ENCODE data around the gene CDKN2B. TPM values are rescaled to one million over a fixed set of nuclear protein-coding genes. Genes with fewer than 3 reads are reported as not detected.

Gene CDKN2B
- total RNA-seq, 1 experiment from 2014 or later = 9.8 TPM

DNA sequence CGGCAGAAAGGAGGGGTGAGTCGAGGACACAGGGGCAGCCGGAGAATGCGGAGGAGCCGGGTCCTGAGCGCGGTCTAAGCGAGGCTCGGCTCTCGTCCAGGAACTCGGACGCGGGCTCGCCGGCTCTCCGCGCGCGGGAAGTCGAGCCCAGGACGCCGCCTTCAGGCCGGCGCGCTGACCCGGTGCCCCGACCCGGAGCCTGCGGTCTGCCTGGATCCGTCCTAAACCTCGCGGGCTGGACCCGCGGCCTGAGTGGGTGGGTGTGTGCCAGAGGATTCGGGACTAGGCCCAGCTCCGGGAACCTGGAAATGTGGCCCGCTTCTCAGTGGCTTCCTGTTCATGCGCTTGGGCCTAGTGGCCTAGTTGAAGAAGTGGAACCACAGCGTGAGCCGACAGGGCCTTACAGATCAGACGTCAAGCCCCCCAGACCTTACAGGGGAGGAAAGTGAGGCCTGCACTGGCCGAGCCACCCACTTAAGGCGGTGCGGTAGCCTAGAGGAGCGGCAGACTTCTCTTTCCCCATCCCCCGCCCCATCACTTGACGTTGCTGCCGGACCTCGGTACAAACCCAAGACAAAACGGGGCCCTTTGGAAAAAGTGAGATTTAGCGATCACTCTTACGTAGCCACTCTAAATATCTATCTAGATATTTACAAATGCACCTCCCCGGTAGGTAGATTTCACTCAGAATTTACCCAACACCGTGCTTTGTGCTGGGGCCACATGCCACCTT lies 13.3 kb downstream of the CDKN2B start (continued):
- TF ChIP-seq, protein P1, sequence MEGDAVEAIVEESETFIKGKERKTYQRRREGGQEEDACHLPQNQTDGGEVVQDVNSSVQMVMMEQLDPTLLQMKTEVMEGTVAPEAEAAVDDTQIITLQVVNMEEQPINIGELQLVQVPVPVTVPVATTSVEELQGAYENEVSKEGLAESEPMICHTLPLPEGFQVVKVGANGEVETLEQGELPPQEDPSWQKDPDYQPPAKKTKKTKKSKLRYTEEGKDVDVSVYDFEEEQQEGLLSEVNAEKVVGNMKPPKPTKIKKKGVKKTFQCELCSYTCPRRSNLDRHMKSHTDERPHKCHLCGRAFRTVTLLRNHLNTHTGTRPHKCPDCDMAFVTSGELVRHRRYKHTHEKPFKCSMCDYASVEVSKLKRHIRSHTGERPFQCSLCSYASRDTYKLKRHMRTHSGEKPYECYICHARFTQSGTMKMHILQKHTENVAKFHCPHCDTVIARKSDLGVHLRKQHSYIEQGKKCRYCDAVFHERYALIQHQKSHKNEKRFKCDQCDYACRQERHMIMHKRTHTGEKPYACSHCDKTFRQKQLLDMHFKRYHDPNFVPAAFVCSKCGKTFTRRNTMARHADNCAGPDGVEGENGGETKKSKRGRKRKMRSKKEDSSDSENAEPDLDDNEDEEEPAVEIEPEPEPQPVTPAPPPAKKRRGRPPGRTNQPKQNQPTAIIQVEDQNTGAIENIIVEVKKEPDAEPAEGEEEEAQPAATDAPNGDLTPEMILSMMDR (IDR thresholded peaks at IDR 0.05 in 2 of 3, conservative IDR thresholded peaks at IDR 0.05 in 1 of 3; ENCODE audit: borderline replicate concordance in 1 of 3, insufficient read depth in 1 of 3, low read depth in 2 of 3, low read length in 2 of 3) = peak in 1 of 3 experiments; percentile 22; a peak in 1 of 6 replicates
- no peak for TF ChIP-seq FOSL1 (IDR thresholded peaks at IDR 0.05; ENCODE audit: low read depth)
- no peak for TF ChIP-seq ELF1 (IDR thresholded peaks at IDR 0.05; ENCODE audit: borderline replicate concordance, low read depth)
- TF ChIP-seq POLR2AphosphoS5 (IDR thresholded peaks at IDR 0.05; ENCODE audit: low read depth, low read length) = no peak
- TF ChIP-seq RAD21 (IDR thresholded peaks at IDR 0.05; ENCODE audit: low read depth) = peak; percentile 33; the same call in 1 of the 2 replicates
- TF ChIP-seq SRF (IDR thresholded peaks at IDR 0.05; ENCODE audit: low read depth) = no peak
- TF ChIP-seq CEBPB (IDR thresholded peaks at IDR 0.05; ENCODE audit: low read depth) = no peak
- no peak for TF ChIP-seq EZH2 (IDR thresholded peaks at IDR 0.05)
- no peak; the same call in 1 of the 2 replicates for TF ChIP-seq SIN3A (IDR thresholded peaks at IDR 0.05; ENCODE audit: low read depth)
- TF ChIP-seq, protein P2, sequence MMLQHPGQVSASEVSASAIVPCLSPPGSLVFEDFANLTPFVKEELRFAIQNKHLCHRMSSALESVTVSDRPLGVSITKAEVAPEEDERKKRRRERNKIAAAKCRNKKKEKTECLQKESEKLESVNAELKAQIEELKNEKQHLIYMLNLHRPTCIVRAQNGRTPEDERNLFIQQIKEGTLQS (IDR thresholded peaks at IDR 0.05) = no peak
- peak; percentile 98 for TF ChIP-seq ZFX (IDR thresholded peaks at IDR 0.05)
- TF ChIP-seq EGR1 (IDR thresholded peaks at IDR 0.05; ENCODE audit: low read depth) = no peak
- TF ChIP-seq CBX3 (IDR thresholded peaks at IDR 0.05; ENCODE audit: low read depth) = no peak
